Tongue (tissue), 2 donors: ENCODE measurements around the gene USP7. TPM values are rescaled to one million over a fixed set of nuclear protein-coding genes. Genes with fewer than 3 reads are reported as not detected.
"Not testable (repeated sequence)": the region's sequence is repeated elsewhere in the genome, so short reads cannot be mapped to it uniquely, and the experiment has no call there.

ENCODE experiments used
- DNase-seq: peaks from one replicate; pipeline ENCODE4 v3.0.0-alpha.2; 2015
- total RNA-seq: library from RNA; depleted of rRNA; stranded (reverse); fragments of >200 nt; gene quantifications from one replicate; pipeline ENCODE4 v1.2.3, GENCODE V29; 2014

USP7 gene
- 103 TPM for total RNA-seq

GRCh38 chr16:8963821-8964441 lies at the start of gene USP7:
Gene USP7 (minus strand): TSS chr16:8963906. CDS start chr16:8963285, 621 bp downstream.
- peak; percentile 97 for DNase-seq

GRCh38 chr16:9013508-9013864 lies 49.8 kb upstream of the USP7 start:
- no peak for DNase-seq

DNA sequence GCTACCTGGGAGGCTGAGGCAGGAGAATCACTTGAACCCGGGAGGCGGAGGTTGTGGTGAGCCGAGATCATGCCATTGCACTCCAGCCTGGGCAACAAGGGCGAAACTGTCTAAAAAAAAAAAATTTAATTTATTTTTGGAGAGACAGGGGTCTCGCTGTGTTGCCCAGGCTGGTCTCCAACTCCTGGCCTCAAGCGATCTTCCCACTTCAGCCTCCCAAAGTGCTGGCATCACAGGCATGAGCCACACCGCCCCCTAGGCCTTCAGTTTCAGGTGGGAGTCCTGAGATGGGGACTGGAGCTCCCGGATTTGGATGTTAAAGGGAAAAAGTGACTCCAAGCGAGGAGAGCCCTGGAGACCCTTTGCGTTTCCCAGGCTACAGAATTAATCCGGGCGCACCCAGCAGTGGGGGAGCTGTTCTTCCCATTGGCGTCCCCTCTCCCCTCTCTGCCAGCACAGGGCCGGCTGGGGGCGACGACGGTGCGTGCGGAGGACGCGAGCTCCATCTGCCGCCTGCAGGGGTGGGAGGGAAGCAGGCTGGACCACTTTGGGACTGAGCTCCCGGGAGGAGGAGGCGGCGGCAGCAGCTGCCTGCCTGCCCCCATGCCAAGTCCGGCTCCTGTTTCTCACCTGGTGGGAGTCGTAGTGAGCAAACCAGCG lies 49.3 kb upstream of the USP7 start:
- peak; percentile 16 for DNase-seq

- DNase-seq, result no peak
Observed at GRCh38 chr16:9012330-9012729, 48.6 kb upstream of the USP7 start.

DNA sequence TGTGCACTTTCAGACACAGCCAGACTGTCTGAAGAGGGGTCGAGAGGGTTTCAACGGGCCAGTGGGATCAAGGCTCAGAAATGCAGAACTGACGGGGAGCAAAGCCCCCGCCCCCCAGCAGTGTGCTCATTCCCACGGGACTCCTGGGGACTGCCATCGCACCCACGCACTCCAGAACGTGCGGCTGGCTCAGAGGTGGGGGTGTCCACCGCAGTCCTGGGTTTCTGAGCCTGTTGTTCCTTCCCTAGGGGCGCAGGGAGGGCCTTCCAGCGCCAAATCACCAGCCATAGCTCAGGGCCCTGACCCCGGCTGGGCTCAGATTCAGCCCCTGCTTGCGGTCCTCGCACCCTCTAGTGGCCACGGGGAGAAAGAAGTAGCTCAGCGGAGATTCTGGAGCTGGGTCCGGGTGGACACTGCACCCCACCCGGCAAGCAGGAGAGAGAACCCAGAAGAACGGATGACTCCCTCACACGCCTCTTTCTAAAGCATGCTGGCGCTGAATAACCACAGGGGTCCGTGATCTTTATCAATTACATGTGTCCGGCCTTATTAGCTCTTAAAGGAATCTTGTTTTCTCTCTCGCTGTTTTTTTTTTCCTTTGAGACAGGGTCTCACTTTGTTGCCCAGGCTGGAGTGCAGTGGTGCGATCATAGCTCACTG lies 45.0 kb upstream of the USP7 start:
- peak; percentile 72 for DNase-seq

- DNase-seq, result no peak
Observed at GRCh38 chr16:9007177-9007794, 43.6 kb upstream of the USP7 start.

DNA sequence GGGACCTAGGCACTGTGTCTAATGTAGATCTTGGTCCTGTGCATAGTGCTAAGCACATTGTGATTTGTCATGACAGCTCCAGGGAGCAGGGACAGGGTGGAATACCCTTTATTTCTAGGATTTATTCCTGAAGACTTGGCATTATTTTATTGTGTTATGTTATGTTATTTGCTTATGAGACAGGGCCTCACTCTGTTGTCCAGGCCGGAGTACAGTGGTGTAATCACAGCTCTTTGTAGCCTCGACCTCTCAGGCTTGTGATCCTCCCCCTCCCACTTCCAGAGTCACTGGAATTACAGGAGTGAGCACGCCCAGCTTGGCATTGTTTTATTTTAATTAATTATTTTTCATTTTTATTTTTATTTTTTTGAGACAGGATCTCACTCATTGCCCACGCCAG lies 40.5 kb upstream of the USP7 start:
- no peak for DNase-seq

DNA sequence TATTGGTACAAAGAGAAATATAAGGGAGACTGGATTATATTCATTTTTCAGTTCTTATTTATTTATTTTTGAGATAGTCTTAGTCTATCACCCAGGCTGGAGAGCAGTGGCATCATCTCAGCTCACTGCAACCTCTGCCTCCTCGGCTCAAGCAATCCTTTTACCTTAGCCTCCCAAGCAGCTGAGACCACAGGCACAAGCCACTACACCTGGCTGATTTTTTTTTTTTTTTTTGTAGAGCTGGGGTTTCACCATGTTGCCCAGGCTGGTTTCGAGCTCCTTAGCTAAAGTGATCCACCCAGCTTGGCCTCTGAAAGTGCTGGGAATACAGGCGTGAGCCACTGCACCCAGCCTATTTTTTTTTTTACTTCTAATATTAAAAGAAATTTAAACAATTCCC lies 40.1 kb upstream of the USP7 start:
- no peak for DNase-seq

DNA sequence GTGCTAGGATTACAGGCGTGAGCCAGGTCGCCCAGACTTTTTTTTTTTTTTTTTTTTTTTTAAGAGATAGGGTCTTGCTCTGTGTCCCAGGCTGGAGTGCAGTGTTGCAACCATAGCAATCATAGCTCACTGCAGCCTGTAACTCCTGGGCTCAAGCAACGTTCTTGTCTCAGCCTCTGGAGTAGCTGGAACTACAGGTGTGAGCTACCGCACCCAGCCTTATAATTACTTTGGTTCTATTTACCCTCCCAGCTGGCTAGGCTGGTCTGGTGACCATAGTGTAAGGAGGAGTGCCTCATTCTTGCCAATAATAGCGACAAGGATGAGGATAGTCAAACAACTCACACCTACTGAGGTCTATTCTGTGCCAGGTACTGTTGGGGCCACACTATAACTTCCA lies 39.6 kb upstream of the USP7 start:
- DNase-seq, result no peak

DNA sequence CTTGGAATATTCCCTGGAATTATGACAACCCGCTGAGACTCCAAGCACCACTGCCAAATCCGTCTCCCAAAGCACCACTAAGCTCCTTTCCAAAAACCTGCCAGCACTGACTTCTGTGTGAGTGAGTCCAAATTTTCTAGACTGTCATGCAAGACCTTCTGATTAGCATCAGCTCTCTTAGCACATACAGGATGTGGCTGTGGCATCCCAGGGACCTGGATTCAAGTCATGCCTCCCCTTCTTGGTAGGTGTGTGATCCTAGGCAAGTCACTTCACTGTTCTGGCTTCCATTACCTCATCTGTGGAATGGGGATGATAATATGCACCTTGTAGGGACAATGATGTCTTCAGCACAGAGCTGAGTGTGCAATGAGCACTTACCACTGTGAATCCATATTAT lies 38.3 kb upstream of the USP7 start:
- no peak for DNase-seq

- no peak for DNase-seq
Observed at GRCh38 chr16:9000664-9001063, 37.0 kb upstream of the USP7 start.

- no peak for DNase-seq
Observed at GRCh38 chr16:8999800-9000199, 36.1 kb upstream of the USP7 start.

- peak; percentile 5 for DNase-seq
Observed at GRCh38 chr16:8998108-8998507, 34.4 kb upstream of the USP7 start.

DNA sequence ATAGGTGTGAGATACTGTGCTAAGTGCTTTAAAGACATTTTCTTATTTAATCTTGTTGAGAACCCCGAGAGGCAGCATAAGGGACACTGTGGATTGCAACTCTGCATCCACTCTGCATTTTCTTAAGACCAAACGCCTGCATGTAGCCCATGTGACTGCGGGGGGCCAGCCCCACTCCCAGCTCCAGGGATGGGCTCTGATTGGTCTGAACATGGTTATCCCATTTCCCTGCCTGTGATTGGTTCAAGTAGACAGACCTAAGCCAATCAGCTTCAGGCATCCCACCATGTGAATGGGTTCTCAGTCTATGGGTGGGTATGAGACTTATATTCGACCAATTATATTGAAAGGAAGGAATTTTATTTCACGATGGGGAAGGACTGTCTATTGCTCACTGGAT lies 33.2 kb upstream of the USP7 start:
- no peak for DNase-seq

DNA sequence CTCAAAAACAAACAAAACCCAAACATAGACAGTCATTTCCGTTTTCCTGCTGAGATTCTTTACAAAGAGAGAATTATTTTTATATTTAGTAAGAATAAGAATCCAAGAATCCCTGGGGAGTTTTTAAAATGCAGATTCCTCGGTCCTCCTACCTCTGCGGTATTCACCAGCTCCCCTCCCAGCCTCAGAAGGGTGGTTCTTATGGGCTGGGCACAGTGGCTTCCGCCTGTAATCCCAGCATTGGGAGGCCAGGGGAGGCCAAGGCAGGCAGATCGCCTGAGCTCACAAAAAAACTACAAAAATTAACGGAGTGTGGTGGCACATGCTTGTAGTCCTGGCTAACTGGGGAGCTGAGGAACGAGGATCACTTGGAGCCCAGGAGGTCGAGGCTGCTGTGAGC lies 26.7 kb upstream of the USP7 start:
- no peak for DNase-seq

DNA sequence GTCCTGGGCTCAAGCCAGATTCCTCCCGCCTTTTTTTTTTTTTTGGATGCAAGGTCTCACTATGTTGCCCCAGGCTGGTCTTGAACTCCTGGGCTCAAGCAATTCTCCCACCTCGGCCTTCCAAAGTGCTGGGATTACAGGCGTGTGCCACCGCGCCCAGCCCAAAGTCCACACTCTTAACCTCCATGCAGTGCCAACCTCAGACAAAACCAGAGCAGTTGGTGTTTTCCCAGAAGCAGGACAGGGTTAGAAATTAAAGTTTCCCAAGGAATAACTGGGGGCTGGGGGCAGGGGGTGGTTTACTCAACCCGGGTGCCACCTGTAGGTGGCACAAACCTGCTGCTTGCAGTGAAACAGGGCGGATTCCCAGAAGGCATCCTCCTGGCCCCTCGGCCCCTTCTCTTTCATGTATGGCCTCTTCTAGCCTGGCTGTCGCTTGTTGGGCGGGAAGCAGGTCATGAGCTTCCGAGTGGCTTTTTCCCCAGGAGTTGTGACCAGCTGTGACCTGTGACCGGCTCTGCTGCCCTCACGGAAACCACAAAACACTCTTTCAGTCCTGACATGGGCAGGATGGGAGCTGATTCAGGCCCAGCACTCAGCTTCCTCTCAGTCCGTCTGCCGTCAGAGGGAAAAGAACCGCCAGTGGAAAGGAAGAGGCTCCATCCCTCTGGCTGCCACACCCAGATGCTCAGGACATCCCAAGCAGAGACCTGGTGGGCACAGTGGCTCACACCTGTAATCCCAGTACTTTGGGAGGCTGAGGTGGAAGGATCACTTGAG lies 25.6 kb upstream of the USP7 start:
- DNase-seq, result no peak

DNA sequence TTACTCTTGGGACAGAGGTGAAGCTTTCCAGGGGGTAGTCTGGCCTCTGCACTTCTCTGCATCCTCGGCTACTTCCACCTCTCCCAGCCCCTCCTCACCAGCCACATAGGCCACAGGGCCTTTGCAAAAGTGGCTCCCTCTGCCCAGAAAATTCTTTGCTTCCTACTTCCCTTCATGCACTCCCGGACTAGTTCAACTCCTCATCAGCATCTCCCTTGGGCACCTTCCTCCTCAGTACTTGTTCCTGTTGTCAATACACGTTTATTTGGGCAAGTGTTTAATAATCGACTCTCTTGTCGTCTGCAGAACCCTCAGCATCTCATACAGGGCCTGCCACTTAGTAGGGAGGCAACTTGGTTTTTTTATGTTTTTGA lies 23.1 kb upstream of the USP7 start:
- no peak for DNase-seq

DNA sequence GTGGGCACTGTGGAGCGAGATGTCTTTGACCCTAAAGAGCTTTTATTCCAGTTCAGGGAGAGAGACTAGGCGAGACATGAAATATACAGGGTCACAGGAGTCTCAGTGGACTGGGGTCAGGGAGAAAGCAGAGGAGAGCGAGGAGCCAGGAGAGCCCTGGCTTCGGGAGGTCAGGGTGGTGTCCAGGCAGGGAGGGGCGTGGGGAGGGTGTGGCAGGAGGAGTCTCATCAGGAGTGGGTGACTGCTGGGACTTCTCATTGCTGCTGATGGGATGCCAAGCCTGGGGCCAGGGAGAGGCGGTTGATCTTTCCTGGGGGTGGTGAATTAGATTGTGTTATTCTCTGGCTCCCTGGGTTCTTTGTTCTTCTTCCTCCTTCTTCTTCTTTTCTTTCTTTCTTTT lies 22.4 kb upstream of the USP7 start:
- no peak for DNase-seq

DNA sequence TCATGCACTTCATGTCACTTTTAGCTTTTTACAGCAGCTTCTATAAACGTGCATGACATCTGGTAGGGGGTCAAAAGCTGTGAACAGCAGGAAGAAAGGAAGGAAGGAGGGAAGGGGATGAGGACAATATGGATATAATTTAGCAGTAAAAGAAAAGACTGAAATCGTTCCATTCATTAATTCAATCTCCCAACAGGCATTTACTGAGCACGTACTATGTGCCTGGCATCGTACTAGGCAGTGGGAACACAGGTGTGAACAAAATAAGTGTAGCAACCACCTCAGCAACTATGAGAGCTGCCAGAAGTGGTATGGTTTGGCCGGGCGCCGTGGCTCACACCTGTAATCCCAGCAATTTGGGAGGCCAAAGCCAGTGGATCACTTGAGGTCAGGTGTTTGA lies 19.1 kb upstream of the USP7 start:
- no peak for DNase-seq

DNA sequence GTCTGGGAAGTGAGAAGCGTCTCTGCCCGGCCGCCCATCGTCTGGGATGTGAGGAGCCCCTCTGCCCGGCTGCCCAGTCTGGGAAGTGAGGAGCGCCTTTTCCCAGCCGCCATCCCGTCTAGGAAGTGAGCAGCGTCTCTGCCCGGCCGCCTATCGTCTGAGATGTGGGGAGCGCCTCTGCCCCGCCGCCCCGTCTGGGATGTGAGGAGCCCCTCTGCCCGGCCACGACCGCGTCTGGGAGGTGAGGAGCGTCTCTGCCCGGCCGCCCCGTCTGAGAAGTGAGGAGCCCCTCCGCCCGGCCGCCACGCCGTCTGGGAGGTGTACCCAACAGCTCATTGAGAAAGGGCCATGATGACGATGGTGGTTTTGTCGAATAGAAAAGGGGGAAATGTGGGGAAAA lies 18.2 kb upstream of the USP7 start:
- not testable (repeated sequence) for DNase-seq

- DNase-seq, result not testable (repeated sequence)
Observed at GRCh38 chr16:8976189-8976588, 12.5 kb upstream of the USP7 start.

DNA sequence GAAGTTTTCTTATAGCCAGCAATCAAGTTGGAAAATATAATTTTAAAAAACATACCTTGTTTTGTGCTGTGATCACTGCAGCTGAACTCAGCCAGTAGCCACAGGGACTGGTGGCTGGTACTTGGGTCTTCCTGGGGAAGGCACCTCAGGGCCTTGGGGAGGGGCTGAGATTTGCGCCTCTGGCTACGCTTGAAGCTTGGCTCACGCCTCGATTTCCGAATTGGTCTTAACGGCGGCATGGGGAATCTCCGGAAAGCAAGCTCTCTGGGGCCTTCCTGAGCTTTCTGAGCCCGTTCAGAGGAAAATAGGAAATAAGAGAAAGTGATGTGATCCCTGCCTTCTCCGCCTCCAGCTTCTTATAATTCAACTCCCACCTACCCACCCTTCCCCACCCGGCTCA lies 11.3 kb upstream of the USP7 start:
- DNase-seq, result no peak
